ENCODE measurements around the gene OR2T10. TPM values are rescaled to one million over a fixed set of nuclear protein-coding genes. Genes with fewer than 3 reads are reported as not detected.
"Not testable (repeated sequence)": the region's sequence is repeated elsewhere in the genome, so short reads cannot be mapped to it uniquely, and the experiment has no call there.

Gene OR2T10, protein sequence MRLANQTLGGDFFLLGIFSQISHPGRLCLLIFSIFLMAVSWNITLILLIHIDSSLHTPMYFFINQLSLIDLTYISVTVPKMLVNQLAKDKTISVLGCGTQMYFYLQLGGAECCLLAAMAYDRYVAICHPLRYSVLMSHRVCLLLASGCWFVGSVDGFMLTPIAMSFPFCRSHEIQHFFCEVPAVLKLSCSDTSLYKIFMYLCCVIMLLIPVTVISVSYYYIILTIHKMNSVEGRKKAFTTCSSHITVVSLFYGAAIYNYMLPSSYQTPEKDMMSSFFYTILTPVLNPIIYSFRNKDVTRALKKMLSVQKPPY
- not detected for total RNA-seq

DNA sequence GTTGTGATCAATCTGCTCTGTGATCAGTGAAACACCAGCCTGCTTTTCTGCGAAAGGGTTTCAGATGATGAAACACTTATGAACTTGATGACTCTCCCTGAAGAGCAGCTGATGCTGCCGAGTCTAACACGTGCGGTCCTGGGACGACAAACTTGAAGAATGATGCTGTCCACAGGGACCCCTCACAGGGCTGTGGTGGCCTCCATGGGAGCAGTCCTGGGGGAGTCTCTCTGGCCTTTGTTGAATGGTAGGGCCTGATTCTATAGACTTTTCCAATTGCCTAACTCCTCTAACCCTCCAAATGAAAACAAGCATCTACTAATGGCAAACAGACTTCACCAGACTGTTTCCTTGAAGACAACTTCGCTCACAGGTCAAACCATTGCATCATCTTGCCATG is at the start of gene OR2T10:
OR2T10 (minus strand) TSS at position 112 of the 400 bp plus-strand sequence. CDS start 3,932 bp downstream, outside the sequence.
- DNase-seq (ENCODE audit: low spot score), result no peak

DNA sequence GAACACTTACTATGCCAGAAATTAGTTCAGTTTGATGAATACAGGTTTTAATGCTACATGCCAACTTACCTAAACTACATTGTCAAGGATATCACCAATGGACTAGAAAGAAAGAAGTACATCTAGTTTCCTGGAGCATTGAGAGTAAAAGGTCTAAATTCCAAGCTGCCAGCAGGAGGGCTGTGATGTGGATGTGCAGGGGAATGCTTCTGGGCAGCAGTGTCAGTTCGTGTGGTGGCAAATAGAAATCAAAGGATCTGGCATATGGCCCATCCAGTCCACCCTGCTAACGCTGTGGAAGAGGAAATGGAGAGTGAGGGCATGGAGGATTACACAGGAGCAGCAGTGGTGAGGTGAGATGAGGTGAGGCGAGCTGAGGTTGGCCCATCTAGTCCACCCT is 47.7 kb upstream of the OR2T10 start, which contains the start of gene OR2T35:
OR2T35 (minus strand) TSS at position 101 of the 400 bp plus-strand sequence. CDS start 6,020 bp downstream, outside the sequence.
- DNase-seq (ENCODE audit: low spot score), result not testable (repeated sequence)

DNA sequence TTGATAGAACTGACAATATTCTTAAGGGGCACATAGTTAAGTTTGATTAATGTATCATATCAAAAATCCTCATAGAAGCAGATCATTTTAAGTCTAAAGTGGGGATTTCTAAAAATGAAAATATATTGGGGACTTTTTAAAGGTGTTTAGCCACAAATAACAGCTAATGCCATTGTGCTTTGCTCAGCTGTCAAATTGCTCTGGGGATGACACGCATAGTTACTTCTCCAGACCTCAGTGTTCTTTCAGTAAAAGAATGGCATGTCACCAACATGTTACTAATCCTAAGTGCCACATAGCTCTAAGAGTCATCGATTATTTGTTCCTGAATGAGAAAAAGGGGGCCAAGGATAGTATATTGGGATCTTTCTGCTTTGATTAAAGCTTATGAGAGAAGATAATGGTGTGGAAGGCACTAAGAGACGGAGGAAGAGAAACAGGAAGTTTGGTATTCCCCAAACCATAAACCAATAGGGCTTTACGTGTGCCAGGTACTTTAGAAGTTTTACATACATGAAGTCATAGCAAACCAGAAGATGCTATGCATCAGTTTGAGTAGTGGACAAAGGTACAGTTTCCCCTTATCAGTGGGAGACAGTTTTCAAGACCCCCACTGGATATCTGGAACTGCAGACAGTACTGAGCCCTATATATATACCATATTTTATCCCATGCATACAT is 45.6 kb upstream of the OR2T10 start:
- not testable (repeated sequence) for DNase-seq (ENCODE audit: low spot score)

DNA sequence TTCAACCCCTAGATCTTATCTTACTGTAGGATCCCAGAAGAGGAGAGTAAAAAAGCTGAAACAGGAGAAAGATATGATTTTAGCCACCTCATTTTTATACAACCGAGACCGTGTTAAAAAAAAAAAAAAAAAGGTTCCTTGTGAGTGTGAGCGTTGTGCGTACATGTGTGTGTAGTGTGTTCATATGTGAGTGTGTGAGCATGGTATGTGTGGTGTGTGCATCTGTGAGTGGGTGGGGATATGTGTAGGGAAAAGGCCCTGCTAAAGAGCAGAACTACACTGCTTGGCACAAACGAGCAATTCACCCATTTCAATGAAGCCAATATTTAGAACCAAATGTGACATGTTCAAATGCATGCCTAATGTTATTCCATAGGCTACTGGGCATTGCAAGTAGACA is 44.1 kb upstream of the OR2T10 start:
- not testable (repeated sequence) for DNase-seq (ENCODE audit: low spot score)

DNA sequence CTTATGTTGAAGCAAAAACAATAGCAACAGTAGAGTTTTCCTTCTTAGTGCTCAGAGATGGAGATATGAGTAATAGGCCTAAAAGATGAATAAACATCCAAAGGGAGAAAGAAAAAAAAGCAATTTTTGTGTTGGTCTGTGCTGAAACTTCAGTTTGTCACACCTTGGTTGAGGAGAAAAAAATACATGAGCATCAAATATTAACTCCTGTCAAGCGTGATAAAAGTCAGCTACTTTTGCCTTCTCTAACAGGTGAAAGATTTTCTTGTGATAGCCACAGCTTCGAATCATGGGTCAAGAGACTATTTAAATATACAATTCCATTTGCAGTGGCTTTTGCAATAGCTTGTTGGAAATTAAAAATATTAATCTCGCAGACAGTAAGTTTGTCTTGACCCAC is 43.4 kb upstream of the OR2T10 start:
- DNase-seq (ENCODE audit: low spot score), result not testable (repeated sequence)

DNA sequence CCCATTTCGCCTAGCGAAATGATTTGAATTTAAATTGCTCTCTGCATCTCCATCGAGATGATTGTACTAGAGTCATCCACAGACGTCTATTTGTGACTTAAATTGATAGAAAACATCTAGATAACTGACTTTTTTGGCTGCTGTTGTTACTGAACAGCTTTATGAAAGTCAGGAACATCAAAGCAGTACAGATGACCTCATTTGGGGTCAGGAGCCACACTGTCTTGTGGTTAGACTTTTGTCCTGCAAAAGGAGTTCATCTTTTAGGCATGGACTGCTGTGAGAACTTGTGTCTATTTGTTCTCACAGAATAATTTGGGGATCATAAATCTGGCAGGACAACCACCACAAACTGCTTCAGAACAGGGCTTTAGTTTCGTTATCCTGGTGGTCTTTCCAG is 42.2 kb upstream of the OR2T10 start:
- DNase-seq (ENCODE audit: low spot score), result not testable (repeated sequence)

DNA sequence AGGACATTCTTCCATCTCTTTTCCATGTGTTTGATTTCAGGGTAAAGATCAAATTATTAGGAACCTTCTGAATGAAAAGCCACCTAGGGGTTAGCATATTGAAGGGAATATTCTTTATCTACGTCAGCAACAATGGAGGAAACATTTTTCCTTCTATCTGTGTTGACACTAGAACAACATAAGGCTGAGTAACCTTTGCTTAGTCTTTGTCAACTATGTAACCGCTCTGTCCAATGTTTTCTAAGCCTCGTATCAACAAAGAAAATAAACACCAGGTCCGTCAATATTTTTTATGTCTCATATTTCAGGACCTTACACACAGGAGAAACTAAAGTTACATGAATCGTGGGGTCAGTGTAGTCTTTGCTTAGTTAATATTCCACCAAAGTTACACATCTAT is 39.1 kb upstream of the OR2T10 start:
- not testable (repeated sequence) for DNase-seq (ENCODE audit: low spot score)

DNA sequence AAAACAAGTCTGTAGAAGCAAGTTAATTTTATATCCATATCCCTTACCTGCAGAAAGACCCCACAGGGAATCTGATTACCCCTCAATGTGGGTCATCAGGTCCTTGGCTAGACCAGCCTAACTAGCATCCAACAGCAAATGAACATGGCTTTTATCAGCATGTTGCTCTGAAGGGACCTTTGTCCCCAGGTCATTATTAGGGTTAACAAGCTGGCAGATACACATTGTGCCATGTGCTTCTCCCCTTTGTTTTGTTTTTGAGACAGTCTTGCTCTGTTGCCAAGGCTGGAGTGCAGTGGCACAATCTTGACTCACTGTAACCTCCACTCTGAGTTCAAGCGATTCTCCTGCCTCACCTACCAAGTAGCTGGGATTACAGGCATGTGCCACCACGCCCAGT is 37.5 kb upstream of the OR2T10 start, which contains the start of gene OR2T11:
OR2T11 (minus strand) TSS at position 101 of the 400 bp plus-strand sequence. CDS start 7,963 bp downstream, outside the sequence.
- not testable (repeated sequence) for DNase-seq (ENCODE audit: low spot score)

DNA sequence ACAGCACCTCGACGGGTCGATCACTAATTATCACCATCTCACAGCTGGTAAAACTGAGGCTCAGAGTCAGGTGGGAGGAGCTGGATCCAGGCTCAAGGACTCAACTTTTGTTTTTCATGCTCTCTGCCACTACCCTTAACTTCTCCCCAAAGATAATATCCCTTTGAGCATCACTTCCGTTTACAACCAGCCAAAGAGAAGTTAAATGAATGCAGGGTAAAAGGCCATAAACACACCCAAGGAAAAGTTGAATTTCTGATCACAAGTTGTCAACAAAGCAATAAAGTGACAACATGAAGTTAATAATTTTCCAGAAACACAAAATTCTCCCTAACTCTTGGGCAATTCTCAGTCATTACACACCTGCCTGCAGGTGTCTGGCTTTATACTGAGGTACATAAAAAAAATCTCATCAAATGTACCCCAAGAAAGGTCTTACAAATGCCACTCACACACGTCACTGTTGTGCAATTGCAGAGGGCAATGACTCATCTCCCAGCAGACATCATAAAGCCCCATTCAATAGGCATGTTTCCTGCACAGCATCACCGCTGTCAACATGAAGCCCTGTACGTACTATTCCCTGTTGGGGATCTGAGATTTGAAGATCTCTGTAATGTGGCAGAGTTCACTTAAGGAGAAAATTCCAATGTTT is 34.0 kb upstream of the OR2T10 start:
- DNase-seq (ENCODE audit: low spot score), result no peak

DNA sequence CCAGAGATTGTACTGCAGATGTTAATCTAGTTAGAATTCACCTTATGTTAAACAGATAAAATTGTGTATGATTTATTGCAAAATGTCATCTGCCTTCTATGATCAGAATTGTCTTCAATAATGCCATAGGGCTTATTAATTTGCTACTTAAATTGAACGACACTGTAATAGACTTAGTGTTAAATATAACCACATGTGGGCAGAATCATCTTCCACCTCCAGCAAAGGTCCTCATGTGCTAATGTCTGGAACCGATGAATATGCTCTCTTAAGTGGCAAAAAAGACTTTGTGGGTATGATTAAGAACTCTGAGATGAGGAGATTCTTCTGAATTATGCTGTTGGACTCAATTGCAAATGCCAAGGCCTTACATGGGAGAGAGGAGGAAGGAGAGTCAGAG is 33.1 kb upstream of the OR2T10 start:
- no peak for DNase-seq (ENCODE audit: low spot score)

DNA sequence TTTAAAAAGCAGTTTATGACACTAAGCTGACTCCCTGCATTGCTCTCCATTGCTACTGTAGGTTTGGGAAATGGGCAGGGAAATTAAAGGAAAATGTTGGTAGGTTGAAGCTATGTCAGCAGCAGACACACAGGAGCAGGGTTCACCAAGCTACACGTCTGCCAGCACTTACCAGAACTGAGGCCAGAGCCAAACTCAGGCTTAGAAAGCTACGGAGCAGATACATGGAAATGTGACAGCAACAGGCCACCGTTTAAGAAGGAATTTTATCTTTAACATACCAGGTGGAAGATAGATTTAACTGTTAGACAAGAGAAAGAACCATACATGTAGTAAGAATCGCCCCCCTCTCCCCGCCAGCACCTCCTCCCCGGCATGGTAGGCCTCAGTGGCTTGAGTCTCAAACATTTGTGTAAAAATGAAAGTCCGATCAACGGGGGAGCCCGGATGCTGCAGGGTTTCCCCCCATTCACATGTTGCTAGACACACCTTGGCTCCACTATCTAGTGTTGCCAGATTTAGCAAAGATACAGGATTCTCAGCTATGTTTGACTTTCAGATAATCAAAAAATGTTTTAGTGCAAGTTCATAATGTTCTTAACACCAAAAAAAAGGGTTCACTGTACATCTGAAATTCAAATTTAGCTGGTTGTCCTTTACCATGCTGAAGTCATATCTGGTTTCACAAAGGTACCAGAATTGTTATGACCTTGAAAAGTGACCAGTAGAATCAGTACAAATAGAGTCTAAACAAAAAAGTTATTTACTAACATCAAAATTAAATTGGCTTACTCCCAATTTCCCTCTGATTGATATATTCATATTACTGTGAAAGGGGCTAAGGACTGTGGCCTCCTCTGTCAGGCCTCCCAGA is 30.7 kb upstream of the OR2T10 start:
- DNase-seq (ENCODE audit: low spot score), result no peak

DNA sequence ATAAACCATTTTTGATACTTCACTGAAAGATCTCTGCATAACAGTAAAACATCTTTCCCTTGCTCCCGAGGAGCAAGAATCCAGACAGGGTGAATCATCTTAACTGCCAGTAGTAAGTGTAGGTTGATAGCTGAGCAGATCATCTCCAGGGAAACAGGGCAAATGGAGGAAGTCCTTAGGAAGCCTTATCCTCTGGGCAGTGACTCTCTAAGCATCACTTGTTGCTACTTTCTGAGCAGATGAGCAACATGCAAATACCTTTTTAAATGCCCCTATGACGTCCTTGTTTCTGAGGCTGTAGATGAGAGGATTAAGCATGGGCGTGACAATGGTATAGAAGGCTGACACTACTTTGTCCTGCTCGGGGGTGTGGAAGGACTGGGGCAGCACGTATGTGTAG is 28.5 kb upstream of the OR2T10 start:
- DNase-seq (ENCODE audit: low spot score), result no peak

DNA sequence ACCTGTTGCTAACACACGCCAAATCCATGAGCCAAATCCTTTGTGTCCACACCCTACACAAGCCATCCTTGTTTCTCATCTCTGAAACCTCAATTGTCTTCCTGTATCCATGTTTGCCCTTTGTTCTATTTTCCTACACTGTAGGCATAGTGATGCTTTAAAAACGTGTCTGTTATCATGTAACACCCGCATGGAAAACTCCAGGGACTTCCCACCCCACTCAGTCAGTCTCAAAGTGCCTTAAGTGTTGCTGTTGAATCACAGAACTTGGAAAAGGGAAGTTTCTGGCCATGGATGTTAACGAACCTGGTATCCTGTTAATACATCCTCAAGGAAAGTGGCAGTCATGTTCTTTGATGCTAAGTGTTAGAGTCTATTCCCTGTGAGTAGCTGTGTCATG is 27.7 kb upstream of the OR2T10 start:
- no peak for DNase-seq (ENCODE audit: low spot score)

DNA sequence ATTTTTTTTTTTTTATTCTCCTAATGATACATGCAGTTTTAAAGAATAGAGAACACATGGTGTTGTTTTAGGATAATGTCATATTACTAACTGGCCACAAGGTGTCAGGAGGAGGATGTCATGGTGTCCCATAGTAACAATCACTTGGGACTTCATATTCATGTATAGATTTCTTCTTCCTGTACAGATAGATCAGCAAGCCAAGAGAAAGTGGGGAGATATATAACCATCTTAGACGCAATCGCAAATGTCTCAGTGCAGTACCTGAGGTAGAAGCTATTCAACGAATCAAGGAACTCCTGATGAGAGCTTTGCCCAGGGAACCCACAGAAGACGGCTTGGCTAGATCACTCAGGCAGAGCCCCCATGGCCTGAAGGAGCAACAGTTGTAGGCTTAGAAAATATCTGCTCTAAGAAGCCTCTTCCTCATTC is 25.1 kb upstream of the OR2T10 start:
- DNase-seq (ENCODE audit: low spot score), result no peak

DNA sequence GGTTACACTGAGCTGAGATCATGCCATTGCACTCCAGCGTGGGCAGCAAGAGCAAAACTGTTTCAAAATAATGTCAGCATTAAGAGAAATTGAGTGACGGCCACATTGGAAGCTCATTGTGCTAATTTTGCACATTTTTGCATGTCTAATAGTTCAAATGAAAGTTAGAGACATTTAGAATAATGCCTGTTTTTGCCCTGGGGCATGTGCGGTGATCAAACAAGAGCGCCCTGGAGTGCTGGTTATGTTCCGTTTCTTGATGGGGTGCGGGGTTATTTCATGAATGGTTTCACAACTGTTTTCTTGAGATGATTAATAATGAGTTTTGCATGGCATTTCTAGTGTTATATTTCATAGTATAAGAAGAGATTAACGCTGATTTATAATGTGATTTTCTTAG is 24.3 kb upstream of the OR2T10 start:
- DNase-seq (ENCODE audit: low spot score), result no peak

DNA sequence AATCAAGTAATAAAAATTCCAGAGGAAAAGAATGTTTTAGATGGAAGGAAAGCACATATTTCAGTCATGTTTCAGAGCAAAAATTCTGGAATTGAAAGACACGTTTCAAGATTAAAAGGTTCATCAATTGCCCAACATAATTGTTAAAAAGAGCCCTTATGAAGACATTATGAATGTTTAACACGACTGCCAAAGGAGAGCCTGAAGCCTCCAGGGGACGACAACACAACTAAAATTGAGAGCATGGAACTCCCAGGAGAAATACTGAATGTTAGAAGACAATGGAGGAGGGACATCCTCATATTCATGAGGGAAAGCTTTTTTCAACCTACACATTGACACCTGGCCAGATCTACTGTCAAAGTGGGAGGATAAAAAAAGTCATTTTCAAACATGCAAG is 21.4 kb upstream of the OR2T10 start:
- peak; percentile 52 for DNase-seq (ENCODE audit: low spot score)

DNA sequence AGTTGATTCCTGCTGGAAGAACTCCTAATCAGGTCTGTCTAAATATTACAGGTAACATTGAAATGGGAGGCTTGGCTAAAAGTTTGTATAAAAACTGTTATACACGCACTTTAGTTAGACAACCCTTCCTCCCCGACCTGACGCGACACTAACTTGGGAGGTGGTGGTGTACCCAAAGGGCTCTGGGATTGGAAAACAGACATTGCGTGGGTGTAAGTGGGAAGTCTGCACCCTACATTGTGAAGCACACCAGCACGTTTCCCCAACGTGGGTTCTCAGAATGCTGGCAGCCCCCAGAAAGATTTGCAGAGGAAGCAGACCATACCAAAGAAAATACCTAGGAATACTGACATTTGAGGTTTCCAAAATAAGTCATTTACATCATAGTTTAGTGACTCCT is 20.6 kb upstream of the OR2T10 start:
- DNase-seq (ENCODE audit: low spot score), result no peak

DNA sequence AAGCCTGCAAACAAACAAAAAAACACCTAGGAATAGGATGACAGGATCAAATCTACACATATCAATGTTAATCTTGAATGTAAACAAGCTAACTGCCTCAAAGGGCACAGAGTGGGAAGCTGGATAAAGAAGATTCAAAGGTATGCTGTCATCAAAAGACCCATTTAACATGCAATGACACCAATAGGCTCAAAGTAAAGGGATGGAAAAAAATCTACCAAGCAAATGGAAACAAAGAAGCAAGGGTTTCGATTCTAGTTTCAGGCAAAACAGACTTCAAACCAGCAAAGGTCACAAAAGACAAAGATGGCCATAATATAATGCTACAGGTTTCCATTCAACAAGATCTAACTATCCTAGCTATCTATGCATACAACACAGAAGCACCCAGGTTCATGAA is 16.2 kb upstream of the OR2T10 start:
- no peak for DNase-seq (ENCODE audit: low spot score)

DNA sequence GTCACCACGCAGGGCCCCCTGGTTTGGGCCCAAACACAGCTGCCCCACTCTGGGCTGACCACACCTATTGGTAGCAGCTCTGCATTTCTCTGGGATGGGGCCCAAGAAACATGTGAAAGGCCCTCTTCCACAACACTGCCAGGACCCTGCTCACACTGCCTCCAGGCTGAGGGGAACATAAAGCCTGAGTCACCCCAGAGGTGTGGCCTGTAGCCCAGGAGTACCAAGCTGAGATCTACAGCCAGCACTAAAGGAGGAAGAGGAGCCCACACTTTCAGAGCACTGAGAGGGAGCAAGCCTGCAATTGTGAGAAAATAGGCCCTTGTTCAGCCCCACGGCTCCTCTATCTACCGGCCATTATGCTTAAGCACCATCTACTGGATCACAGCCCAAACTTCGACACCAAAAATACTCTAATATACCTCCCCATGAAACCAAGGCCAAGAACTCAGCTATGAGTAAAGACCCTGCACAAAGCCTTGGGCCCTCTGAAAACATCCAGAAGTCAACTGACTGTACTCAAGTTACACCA is 14.4 kb upstream of the OR2T10 start:
- DNase-seq (ENCODE audit: low spot score), result no peak

DNA sequence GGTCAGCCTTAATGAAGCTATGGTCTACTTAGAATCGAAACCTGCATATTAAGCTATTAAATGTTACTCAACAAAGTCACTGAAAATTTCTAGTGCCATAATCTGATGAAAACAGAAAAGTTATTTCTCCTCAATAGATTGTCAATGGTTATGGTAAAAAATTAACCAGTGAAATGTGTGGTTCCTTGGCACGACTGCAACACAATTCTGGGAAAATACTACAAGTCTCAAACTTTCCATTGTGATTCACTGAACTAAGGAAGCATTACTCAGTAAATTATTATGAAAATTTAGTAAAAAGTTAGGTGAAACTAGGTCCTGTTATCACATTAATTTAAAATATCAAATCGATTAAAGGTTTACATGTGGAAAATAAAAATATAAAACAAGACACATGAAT is 12.8 kb upstream of the OR2T10 start:
- no peak for DNase-seq (ENCODE audit: low spot score)

DNA sequence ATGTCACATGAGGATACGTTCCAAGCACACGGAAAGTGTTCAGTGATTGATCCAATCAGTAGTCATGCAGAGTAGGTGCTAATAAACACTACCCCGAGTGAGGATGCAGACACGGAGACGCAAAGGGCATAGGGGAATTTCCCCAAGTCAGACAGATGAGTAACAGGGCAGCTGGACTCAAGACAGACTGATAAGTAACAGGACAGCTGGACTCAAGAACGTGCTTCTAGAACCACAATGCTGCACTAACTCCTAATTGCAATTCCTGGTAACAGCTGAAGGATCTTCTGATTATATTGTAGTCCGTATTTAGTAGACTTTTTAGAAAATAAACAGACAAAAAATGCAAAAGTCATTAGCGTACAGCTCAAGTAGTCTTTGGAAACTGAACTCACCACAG is 1.9 kb upstream of the OR2T10 start:
- no peak for DNase-seq (ENCODE audit: low spot score)
